Stromal cell of bone marrow (primary cell): ENCODE results near the gene BMPR1A.

ENCODE experiments used
- DNase-seq: peaks from one replicate; pipeline ENCODE4 v3.0.0-alpha.2; 2012; ENCODE audit warnings: low read depth

Gene BMPR1A

GRCh38 chr10:86956848-86957448, 200.5 kb downstream of the BMPR1A start:
- no peak for DNase-seq

- no peak for DNase-seq
Observed at GRCh38 chr10:86957471-86958115, 201.2 kb downstream of the BMPR1A start, which contains the start of gene MMRN2. MMRN2 (minus strand) TSS chr10:86957615; CDS start chr10:86957541, 74 bp downstream.

- DNase-seq: no peak
Observed at GRCh38 chr10:86958116-86958900, 201.9 kb downstream of the BMPR1A start, which contains the start of gene SNCG. SNCG (plus strand) TSS chr10:86958599; CDS start chr10:86958698, 99 bp downstream.

- DNase-seq: no peak
Observed at GRCh38 chr10:86958901-86959736, 202.7 kb downstream of the BMPR1A start.

- no peak for DNase-seq
Observed at GRCh38 chr10:86959737-86960002, 203.3 kb downstream of the BMPR1A start.

- DNase-seq: no peak
Observed at GRCh38 chr10:86960003-86960862, 203.8 kb downstream of the BMPR1A start.

GRCh38 chr10:86960863-86961434, 204.5 kb downstream of the BMPR1A start:
- DNase-seq: no peak

GRCh38 chr10:86961481-86962091, 205.2 kb downstream of the BMPR1A start:
- no peak for DNase-seq

GRCh38 chr10:86962136-86962980, 205.9 kb downstream of the BMPR1A start:
- no peak for DNase-seq

- DNase-seq: no peak
Observed at GRCh38 chr10:86962981-86963310, 206.5 kb downstream of the BMPR1A start.

GRCh38 chr10:86963341-86963919, 207.0 kb downstream of the BMPR1A start:
- no peak for DNase-seq

GRCh38 chr10:86964061-86964846, 207.8 kb downstream of the BMPR1A start:
- DNase-seq: no peak

- DNase-seq: no peak
Observed at GRCh38 chr10:86964847-86965190, 208.4 kb downstream of the BMPR1A start.

- no peak for DNase-seq
Observed at GRCh38 chr10:86965986-86966654, 209.7 kb downstream of the BMPR1A start.

GRCh38 chr10:86967481-86967941, 211.1 kb downstream of the BMPR1A start:
- no peak for DNase-seq

GRCh38 chr10:86968271-86968993, 212.0 kb downstream of the BMPR1A start, which contains the start of gene ADIRF:
ADIRF (plus strand) TSS chr10:86968482; CDS start chr10:86968545, 63 bp downstream.
- no peak for DNase-seq

GRCh38 chr10:86968994-86969355, 212.6 kb downstream of the BMPR1A start:
- DNase-seq: no peak
